ENCODE measurements around the gene RPP25L.

- TF ChIP-seq CTCF (IDR thresholded peaks at IDR 0.05), result no peak
- no peak for TF ChIP-seq POLR2A (IDR thresholded peaks at IDR 0.05)
These were observed 35.1 kb downstream of the RPP25L start for GRCh38 chr9:34576597-34577399.

All from breast epithelium (tissue), 3 donors.